ENCODE data around the gene TBL2.
"Not testable (repeated sequence)": the region's sequence is repeated elsewhere in the genome, so short reads cannot be mapped to it uniquely, and the experiment has no call there.

Gene TBL2

GRCh38 chr7:73530800-73531199, 47.6 kb downstream of the TBL2 start:
- no peak for DNase-seq (ENCODE audit: low spot score)

DNA sequence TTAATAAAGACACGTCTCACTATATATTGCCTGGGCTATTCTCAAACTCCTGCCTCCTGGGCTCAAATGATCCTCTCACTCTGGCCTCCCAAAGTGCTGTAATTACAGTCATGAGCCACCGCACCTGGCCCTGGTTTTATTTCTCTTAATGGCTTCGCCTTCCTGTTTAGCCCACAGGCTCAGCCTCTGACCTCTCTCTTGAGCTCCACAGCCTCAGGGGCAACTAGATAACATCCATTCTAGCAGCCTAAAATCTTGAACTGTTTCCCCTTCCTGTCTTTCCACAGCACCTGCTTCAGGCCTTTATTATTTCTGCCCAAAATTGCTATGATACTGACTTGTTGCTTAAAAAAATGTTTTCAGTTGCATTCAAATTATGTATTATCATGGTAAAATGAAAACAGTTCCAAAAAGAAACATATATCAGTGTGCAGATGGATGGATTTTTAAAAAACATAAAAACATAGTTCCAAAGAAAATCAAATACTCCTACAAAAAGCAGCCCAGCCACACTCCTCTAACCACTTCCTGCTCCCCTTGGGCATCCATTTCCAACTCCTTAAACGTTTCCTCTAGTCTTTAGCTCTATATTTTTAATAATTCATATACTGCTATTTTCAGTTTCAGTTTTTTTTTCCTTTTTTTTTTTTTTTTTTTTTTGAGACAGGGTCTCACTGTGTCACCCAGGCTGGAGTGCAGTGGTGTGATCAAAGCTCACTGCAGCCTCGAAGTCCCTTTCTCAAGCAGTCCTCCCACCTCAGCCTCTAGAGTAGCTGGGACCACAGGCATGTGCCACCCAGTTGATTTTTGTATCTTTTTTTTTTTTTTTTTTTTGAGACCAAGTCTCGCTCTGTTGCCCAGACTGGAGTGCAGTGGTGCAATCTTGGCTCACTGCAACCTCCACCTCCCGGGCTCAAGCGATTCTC, 51.2 kb downstream of the TBL2 start:
- no peak for DNase-seq (ENCODE audit: low spot score)

DNA sequence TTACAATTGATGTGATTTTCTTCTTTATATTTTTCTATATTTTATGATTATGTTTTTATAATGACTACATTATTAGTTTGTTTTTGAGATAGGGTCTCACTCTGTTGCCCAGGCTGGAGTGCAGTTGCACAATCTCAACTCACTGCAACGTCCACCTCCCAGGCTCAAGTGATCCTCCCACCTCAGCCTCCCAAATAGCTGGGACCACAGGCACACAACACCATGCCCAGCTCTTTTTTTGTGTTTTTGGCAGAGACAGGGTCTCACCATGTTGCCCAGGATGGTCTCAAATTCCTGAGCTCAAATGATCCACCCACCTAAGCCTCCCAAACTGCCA, 52.3 kb downstream of the TBL2 start:
- not testable (repeated sequence) for DNase-seq (ENCODE audit: low spot score)

DNA sequence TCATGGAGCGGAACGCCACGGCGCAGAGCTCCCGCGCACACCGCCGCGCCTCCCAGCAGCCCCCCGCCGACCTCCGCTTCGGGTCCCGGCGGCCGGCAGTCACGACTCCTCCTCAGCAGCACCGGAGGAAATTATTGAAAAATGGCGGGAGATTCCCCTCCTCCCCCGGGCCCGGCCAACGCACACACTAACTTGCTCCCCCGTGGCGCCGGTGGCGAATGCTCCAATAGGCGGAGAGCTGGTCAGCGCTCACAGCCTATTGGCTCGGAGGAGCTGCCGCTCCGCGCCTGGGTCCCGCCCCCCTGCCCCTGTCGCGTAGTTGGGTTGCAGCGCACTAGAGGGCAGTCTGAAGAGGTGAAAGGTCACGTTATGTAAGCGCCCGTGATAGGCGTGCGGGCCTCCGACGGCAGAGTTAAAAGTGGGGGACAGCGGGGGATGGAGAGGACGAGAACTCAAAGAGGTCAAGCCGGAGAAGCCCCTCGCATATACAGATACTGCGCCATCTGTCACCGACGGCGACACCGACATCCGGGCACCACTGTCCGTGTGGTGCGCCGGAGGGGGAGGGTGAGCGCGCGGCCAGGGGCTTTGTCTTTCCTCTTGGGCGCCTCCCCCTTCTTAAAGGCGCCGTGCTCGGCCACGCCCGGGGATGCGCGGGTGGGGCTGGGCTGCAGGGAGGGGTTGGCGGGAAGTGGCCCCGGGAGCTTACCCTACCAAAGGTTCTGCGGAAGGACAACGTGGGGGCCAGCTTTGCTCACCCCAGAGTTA, 56.1 kb downstream of the TBL2 start, which contains the start of gene BAZ1B:
TSS of gene BAZ1B (minus strand) at position 189 of the 768 bp plus-strand sequence. CDS start 360 bp downstream, outside the sequence.
- DNase-seq (ENCODE audit: low spot score), result peak; percentile 99

DNA sequence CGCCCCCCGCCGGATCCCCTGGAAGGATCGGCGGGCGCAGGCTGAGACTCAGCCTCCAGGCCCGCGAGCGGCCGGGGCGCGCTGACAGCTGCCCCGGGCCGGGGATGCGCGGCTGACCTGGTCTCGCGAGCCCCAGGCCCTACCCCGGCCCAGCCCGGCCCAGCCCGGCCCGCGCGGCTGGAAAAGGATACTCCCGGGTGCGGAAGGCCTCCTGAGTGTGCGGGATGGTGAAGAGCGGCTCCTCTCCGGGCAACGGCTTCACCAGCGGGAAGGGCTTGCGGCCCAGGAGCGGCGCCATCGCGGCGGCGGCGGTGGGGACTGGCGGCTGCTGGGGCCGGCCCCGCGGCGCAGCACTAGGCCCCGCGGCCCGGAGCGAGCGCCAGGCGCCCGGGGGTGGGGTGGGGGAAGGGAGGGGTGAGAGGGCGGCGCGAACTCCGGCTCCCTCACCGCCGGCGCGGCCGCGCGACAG, 56.7 kb downstream of the TBL2 start:
- peak; percentile 60 for DNase-seq (ENCODE audit: low spot score)

DNA sequence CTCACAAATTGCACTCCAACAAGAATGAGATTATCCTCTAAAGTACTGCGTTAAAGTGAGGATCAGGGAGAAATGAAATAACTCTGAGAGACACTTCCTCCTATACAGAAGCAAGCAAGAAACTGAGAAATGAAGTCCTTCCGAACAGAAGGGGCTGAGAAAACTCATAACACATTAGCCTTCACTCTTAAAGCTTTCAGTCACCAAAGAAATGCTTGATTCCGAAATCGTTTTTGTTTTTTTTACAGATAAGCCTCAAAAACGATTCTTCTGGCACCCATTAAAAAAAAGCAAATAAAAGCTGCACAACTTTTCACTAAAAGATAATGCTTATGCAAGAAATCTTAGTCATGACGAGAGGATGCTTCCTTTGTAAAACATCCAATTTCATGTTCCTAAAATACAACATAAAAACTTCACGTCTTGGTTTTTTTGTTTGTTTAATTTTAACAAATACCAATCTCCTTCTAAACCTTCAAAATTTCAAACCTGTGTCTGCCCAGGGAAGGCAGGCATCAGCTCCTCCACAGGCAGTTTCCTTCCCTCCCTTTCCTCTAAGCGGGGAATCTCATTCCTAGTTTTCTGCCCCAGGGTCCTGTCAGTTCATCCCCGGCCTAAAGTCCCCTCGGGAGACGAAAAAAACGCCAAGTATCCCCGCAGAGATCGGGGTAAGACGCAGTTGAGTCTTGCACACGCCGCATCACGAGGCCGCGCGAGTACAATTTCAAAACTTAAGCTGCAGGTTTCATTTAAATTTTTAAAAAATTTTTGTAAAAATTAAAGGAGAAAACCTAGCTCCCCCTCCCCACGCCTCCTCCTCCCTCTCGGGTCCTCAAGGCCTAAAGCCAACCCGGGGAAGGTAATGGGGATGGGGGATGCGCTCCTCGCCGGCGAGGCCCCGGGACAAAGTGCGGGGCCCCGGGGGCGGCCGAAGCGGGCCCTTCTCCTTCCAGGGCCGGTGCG, 57.4 kb downstream of the TBL2 start:
- DNase-seq (ENCODE audit: low spot score), result peak; percentile 8

GRCh38 chr7:73519867-73520672, 58.3 kb downstream of the TBL2 start:
- no peak for DNase-seq (ENCODE audit: low spot score)

GRCh38 chr7:73518470-73518869, 59.9 kb downstream of the TBL2 start:
- no peak for DNase-seq (ENCODE audit: low spot score)

All from AG08395 (cell line).